MCF 10A (cell line): Measurements from ENCODE around the gene ADAMTS2. TPM values are rescaled to one million over a fixed set of nuclear protein-coding genes. Genes with fewer than 3 reads are reported as not detected.

ENCODE experiments used
- BruUV-seq: library from RNA; stranded (reverse); fragments of 400-500 nt; replicated peaks from 2 replicates; lab custom pipeline; 2021; lab: Mats Ljungman, UMichigan
- CTCF ChIA-PET: fragments of 300-600 bp; sonication (Branson Sonifier 250); formaldehyde crosslinking; extraction: SDS; loops from one replicate; lab custom pipeline; 2021; ENCODE audit warnings: antibody characterized with exemption, inconsistent platforms; lab: Yijun Ruan, JAX
- POLR2A ChIA-PET: fragments of 300-600, 350-650 bp; sonication (Branson Sonifier 250); formaldehyde crosslinking; extraction: SDS; loops from one replicate; lab custom pipeline; 2020; ENCODE audit warnings: antibody characterized with exemption, inconsistent platforms; lab: Yijun Ruan, JAX
- DNase-seq: peaks from one replicate; pipeline ENCODE4 v3.0.0-alpha.2; 2018; ENCODE audit not compliant: unreplicated experiment
- H3K27ac Mint-ChIP-seq: one replicate; pipeline ENCODE4 v1.8.0; 2022; ENCODE audit warnings: mild to moderate bottlenecking, low read depth, mixed read lengths; ENCODE audit not compliant: unreplicated experiment
- H3K27me3 Mint-ChIP-seq: one replicate; pipeline ENCODE4 v1.8.0; 2022; ENCODE audit warnings: mixed read lengths; ENCODE audit not compliant: insufficient read depth, unreplicated experiment
- H3K36me3 Mint-ChIP-seq: one replicate; pipeline ENCODE4 v1.8.0; 2022; ENCODE audit warnings: mild to moderate bottlenecking, moderate library complexity, mixed read lengths; ENCODE audit not compliant: insufficient read depth, unreplicated experiment
- H3K4me1 Mint-ChIP-seq: one replicate; pipeline ENCODE4 v1.8.0; 2022; ENCODE audit warnings: mixed read lengths; ENCODE audit not compliant: insufficient read depth, unreplicated experiment
- H3K4me3 Mint-ChIP-seq: one replicate; pipeline ENCODE4 v1.8.0; 2022; ENCODE audit warnings: mild to moderate bottlenecking, moderate library complexity, mixed read lengths; ENCODE audit not compliant: unreplicated experiment
- H3K9me3 Mint-ChIP-seq: one replicate; pipeline ENCODE4 v1.8.0; 2022; ENCODE audit warnings: mixed read lengths; ENCODE audit not compliant: unreplicated experiment
- intact Hi-C: fragments of 100-400 bp; cut with micrococcal nuclease; formaldehyde crosslinking; loops from 2 replicates; pipeline ENCODE4 v1.14.1; 2022
- total RNA-seq: library from RNA; stranded (reverse); gene quantifications from 2 replicates; pipeline ENCODE4 v1.2.3, GENCODE V29; 2022
- TF ChIP-seq, protein P1 (sequence below): fragments of 200-600 bp; IDR thresholded peaks from one replicate; pipeline ENCODE4 v1.8.0; 2022; ENCODE audit warnings: antibody characterized with exemption, mild to moderate bottlenecking; ENCODE audit not compliant: unreplicated experiment

ADAMTS2 gene
- total RNA-seq, 1 experiment from 2014 or later: not detected

DNA sequence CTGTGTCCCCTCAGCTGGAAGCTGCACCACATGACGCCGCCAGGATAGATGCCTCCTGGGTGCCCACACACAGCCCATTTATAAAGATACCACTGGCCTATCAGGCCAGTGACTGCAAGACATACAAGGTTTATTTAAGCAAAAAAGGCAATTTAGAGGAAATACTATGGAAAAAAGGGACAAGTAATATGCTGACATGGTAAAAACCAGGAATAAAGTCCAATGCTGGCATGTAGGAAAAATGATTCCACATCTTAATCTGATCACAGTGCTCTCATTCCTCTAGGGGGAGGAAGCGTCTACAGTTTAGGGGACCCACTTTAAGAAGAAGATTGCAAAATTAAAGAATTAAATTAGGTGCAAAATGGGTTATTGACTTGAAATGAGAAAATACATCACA lies 205.0 kb downstream of the ADAMTS2 start:
- Mint-ChIP-seq H3K36me3 (no peaks in the 10 kb centered on the region), H3K27ac (no peak overlapping the region), H3K27me3 (no peaks in the 10 kb centered on the region), H3K4me3 (no peak overlapping the region), H3K4me1 (peaks cover 5% of the 10 kb centered on the region), H3K9me3 (no peaks in the 10 kb centered on the region)
- ChIA-PET CTCF (interaction anchor here (0.6 to 0.7 kb wide), 2 partner anchors 231 to 1019 kb away, joined by 3 read pairs; no protein-coding TSS in a partner anchor), POLR2A (no interaction called here)
- no TSS peak for BruUV-seq
- no peak for DNase-seq
- TF ChIP-seq, protein P1, sequence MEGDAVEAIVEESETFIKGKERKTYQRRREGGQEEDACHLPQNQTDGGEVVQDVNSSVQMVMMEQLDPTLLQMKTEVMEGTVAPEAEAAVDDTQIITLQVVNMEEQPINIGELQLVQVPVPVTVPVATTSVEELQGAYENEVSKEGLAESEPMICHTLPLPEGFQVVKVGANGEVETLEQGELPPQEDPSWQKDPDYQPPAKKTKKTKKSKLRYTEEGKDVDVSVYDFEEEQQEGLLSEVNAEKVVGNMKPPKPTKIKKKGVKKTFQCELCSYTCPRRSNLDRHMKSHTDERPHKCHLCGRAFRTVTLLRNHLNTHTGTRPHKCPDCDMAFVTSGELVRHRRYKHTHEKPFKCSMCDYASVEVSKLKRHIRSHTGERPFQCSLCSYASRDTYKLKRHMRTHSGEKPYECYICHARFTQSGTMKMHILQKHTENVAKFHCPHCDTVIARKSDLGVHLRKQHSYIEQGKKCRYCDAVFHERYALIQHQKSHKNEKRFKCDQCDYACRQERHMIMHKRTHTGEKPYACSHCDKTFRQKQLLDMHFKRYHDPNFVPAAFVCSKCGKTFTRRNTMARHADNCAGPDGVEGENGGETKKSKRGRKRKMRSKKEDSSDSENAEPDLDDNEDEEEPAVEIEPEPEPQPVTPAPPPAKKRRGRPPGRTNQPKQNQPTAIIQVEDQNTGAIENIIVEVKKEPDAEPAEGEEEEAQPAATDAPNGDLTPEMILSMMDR: no peak
- intact Hi-C loops: no loop called here

DNA sequence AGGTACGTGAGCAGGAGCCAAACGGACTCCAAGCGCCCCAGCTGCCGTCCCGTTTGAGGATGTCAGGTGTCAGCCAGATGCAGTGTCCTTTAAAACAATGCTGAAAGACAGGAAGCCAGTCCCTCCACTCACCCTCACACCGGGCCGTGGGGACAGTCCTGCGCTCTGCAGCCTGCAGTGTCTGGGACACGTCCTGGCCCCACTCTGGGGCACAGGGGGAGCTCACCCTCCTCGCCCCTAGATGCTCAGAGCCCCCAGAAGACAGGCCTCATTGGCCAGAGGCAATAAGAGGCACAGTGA lies 205.4 kb downstream of the ADAMTS2 start:
- POLR2A ChIA-PET: no interaction called here
- no peak overlapping the region for H3K4me3 Mint-ChIP-seq
- no peak overlapping the region for H3K27ac Mint-ChIP-seq
- no peaks in the 10 kb centered on the region for H3K27me3 Mint-ChIP-seq
- intact Hi-C loops: no loop called here
- peaks cover 5% of the 10 kb centered on the region for H3K4me1 Mint-ChIP-seq
- TF ChIP-seq, protein P1: no peak
- no peak for DNase-seq
- H3K36me3 Mint-ChIP-seq: no peaks in the 10 kb centered on the region
- H3K9me3 Mint-ChIP-seq: no peaks in the 10 kb centered on the region
- BruUV-seq: no TSS peak
- CTCF ChIA-PET: interaction anchor here (0.8 kb wide), 1 partner anchor 16 kb away, joined by 3 read pairs; no protein-coding TSS in a partner anchor

DNA sequence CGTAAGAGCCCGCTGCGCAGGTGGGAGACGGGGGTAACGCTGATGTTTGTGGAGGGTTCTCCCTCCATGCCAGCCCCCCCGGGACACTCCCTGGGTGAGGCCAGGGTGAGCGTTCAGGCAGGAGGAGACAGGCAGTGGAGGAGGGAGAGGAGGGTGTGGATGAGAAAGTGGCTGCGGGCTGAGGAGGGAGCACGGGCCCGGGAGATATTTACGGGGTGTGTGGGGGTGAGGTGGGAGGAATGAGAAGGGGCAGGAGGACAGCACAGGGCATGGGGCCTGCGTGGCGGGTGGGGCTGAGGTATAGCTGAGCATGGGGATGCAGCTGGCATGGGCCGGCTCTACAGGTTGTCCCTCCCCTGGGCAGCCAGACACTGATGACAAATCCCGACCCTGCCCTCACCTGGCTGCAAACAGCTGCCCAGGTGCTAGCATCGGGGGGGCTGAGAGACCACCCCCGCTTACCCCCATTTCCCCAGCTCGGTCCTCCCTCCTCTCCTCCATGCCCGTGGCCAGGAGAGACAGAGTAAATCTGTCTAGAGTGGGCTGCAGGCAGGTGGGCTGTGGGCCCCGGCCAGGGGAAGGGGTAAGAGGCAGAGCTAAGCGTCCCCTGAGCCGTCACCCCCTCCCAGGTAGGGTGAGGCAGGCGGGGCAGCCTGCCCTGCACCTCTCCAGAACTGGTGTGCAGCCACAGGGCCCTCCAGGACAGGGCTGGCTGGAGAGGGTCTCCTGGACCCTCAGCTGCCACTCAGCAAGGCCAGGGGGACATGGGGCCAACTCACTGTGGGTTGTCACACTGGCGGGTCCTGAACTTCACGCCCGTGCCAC lies 205.9 kb downstream of the ADAMTS2 start:
- no peak overlapping the region for H3K27ac Mint-ChIP-seq
- intact Hi-C loops: no loop called here
- no peaks in the 10 kb centered on the region for H3K27me3 Mint-ChIP-seq
- no peak overlapping the region for H3K4me3 Mint-ChIP-seq
- no peak for DNase-seq
- H3K9me3 Mint-ChIP-seq: peaks cover 2% of the 10 kb centered on the region
- H3K4me1 Mint-ChIP-seq: peaks cover 5% of the 10 kb centered on the region
- H3K36me3 Mint-ChIP-seq: no peaks in the 10 kb centered on the region
- TF ChIP-seq, protein P1: no peak
- ChIA-PET CTCF (interaction anchor here (0.7 to 0.8 kb wide), 2 partner anchors 8 to 17 kb away, joined by 3 read pairs; no protein-coding TSS in a partner anchor), POLR2A (no interaction called here)
- no TSS peak for BruUV-seq

DNA sequence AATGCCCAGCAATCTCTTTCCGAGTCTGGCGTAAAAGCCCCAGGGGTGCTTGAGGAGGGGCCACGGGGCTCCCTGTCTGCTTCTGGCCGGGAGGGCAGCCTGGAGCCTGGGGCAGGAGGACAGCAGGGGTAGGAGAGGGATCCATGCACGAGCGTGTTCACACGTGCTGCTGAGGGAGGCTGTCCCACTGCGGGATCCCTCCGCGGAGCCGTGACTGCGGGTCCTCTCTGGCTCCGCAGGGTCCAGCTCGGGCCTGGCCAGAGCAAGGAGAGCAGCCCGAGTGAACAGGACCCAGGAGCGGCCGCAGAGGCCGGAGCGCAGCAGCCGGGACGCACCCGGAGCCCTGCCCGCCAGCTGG lies 206.7 kb downstream of the ADAMTS2 start:
- Mint-ChIP-seq H3K4me1 (peaks cover 5% of the 10 kb centered on the region), H3K27me3 (no peaks in the 10 kb centered on the region), H3K27ac (no peak overlapping the region), H3K9me3 (peaks cover 9% of the 10 kb centered on the region), H3K4me3 (no peak overlapping the region), H3K36me3 (no peaks in the 10 kb centered on the region)
- no peak for DNase-seq
- TF ChIP-seq, protein P1: no peak
- BruUV-seq: no TSS peak
- ChIA-PET POLR2A (no interaction called here), CTCF (interaction anchor here (0.7 kb wide), 1 partner anchor 9 kb away, joined by 3 read pairs; no protein-coding TSS in a partner anchor)
- intact Hi-C loops: no loop called here
